ENCODE data around the gene BHMT. TPM values are rescaled to one million over a fixed set of nuclear protein-coding genes. Genes with fewer than 3 reads are reported as not detected.

Gene BHMT
- total RNA-seq, 2 experiments from 2014 or later, result not detected

- Histone ChIP-seq H3K36me3 (ENCODE audit: insufficient read depth, low read length) (no peaks in the 10 kb centered on the region), H3K4me3 (ENCODE audit: low read length) (no peak overlapping the region), H3K4me1 (ENCODE audit: insufficient read depth, low read length) (no peaks in the 10 kb centered on the region), H3K27ac (ENCODE audit: low read depth in 1 of 2, low read length in 2 of 2) (no peak overlapping the region), H3K27me3 (ENCODE audit: control insufficient read depth in 1 of 2, insufficient read depth in 2 of 2, low read length in 2 of 2) (no peaks in the 10 kb centered on the region), H3K9me3 (ENCODE audit: control insufficient read depth in 1 of 2, insufficient read depth in 1 of 2, low read length in 2 of 2) (no peaks in the 10 kb centered on the region)
- no peaks in the 10 kb centered on the region for H3K36me3 Mint-ChIP-seq (ENCODE audit: low read depth)
- DNase-seq (no peak), ATAC-seq (ENCODE audit: poor library complexity) (no peak)
- H3K27ac Mint-ChIP-seq, result no peak overlapping the region
- ChIA-PET POLR2A (no interaction called here), CTCF (no interaction called here)
- no peaks in the 10 kb centered on the region for H3K27me3 Mint-ChIP-seq
- TF ChIP-seq, protein P1, sequence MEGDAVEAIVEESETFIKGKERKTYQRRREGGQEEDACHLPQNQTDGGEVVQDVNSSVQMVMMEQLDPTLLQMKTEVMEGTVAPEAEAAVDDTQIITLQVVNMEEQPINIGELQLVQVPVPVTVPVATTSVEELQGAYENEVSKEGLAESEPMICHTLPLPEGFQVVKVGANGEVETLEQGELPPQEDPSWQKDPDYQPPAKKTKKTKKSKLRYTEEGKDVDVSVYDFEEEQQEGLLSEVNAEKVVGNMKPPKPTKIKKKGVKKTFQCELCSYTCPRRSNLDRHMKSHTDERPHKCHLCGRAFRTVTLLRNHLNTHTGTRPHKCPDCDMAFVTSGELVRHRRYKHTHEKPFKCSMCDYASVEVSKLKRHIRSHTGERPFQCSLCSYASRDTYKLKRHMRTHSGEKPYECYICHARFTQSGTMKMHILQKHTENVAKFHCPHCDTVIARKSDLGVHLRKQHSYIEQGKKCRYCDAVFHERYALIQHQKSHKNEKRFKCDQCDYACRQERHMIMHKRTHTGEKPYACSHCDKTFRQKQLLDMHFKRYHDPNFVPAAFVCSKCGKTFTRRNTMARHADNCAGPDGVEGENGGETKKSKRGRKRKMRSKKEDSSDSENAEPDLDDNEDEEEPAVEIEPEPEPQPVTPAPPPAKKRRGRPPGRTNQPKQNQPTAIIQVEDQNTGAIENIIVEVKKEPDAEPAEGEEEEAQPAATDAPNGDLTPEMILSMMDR (IDR thresholded peaks at IDR 0.05), result no peak
- intact Hi-C loops (cut with DNase I, micrococcal nuclease), result no loop called here
- no peaks in the 10 kb centered on the region for H3K9me3 Mint-ChIP-seq
- no peak overlapping the region for H3K4me3 Mint-ChIP-seq
- H3K4me1 Mint-ChIP-seq (ENCODE audit: low read depth), result no peaks in the 10 kb centered on the region
Observed at GRCh38 chr5:79081779-79082178, 29.8 kb upstream of the BHMT start.

DNA sequence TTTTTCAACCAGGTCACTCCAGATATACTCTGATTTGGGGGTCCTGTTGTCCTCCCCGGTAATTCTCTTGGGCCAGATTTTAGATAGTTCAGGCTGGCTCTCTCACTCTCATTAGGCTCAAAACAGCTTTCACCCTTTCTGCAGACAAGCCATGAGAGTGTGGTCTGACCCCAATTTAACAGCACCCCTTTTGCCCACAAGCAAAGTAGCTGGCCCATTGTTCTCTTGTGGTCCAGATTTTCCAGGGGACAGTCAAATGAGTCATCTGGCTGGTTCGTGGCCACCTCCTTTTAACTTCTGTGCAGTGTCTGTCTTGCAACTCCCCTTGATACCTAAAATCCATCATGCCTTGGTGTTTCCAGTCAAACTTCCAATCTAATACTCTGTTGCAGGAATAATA is 25.5 kb upstream of the BHMT start:
- ATAC-seq (ENCODE audit: poor library complexity), result no peak
- intact Hi-C loops (cut with DNase I, micrococcal nuclease), result no loop called here

GRCh38 chr5:79088507-79088906 is 23.1 kb upstream of the BHMT start:
- ATAC-seq (ENCODE audit: poor library complexity) (no peak), DNase-seq (no peak)
- H3K9me3 ChIP-seq (ENCODE audit: control insufficient read depth in 1 of 2, insufficient read depth in 1 of 2, low read length in 2 of 2), result no peaks in the 10 kb centered on the region
- H3K27me3 ChIP-seq (ENCODE audit: control insufficient read depth in 1 of 2, insufficient read depth in 2 of 2, low read length in 2 of 2), result no peaks in the 10 kb centered on the region
- H3K27ac ChIP-seq (ENCODE audit: low read depth in 1 of 2, low read length in 2 of 2), result no peak overlapping the region
- H3K36me3 ChIP-seq (ENCODE audit: insufficient read depth, low read length), result no peaks in the 10 kb centered on the region
- ChIA-PET CTCF (no interaction called here), POLR2A (no interaction called here)
- Mint-ChIP-seq H3K27me3 (peaks cover 5% of the 10 kb centered on the region), H3K36me3 (ENCODE audit: low read depth) (no peaks in the 10 kb centered on the region), H3K4me3 (no peak overlapping the region), H3K4me1 (ENCODE audit: low read depth) (no peaks in the 10 kb centered on the region), H3K27ac (no peak overlapping the region), H3K9me3 (no peaks in the 10 kb centered on the region)
- intact Hi-C loops (cut with DNase I, micrococcal nuclease), result no loop called here
- no peaks in the 10 kb centered on the region for H3K4me1 ChIP-seq (ENCODE audit: insufficient read depth, low read length)
- TF ChIP-seq, protein P1 (IDR thresholded peaks at IDR 0.05), result no peak
- no peak overlapping the region for H3K4me3 ChIP-seq (ENCODE audit: low read length)

More for the DNA sequence above, 25.5 kb upstream of the BHMT start:
- no peaks in the 10 kb centered on the region for H3K4me1 Mint-ChIP-seq (ENCODE audit: low read depth)
- no peak for DNase-seq
- H3K36me3 ChIP-seq (ENCODE audit: insufficient read depth, low read length), result no peaks in the 10 kb centered on the region
- H3K4me1 ChIP-seq (ENCODE audit: insufficient read depth, low read length), result no peaks in the 10 kb centered on the region
- TF ChIP-seq, protein P1 (IDR thresholded peaks at IDR 0.05), result no peak
- no peak overlapping the region for H3K4me3 ChIP-seq (ENCODE audit: low read length)
- no peak overlapping the region for H3K27ac ChIP-seq (ENCODE audit: low read depth in 1 of 2, low read length in 2 of 2)
- no peaks in the 10 kb centered on the region for H3K36me3 Mint-ChIP-seq (ENCODE audit: low read depth)
- no peaks in the 10 kb centered on the region for H3K9me3 ChIP-seq (ENCODE audit: control insufficient read depth in 1 of 2, insufficient read depth in 1 of 2, low read length in 2 of 2)
- H3K27ac Mint-ChIP-seq, result no peak overlapping the region
- ChIA-PET CTCF (interaction anchor here (0.5 kb wide), 1 partner anchor 8 kb away, joined by 3 read pairs; no protein-coding TSS in a partner anchor), POLR2A (no interaction called here)
- H3K27me3 ChIP-seq (ENCODE audit: control insufficient read depth in 1 of 2, insufficient read depth in 2 of 2, low read length in 2 of 2), result no peaks in the 10 kb centered on the region
- H3K9me3 Mint-ChIP-seq, result no peaks in the 10 kb centered on the region
- H3K27me3 Mint-ChIP-seq, result no peaks in the 10 kb centered on the region
- no peak overlapping the region for H3K4me3 Mint-ChIP-seq
